Osteocyte (in vitro differentiated cells): ENCODE results near the gene DIAPH3. TPM values are rescaled to one million over a fixed set of nuclear protein-coding genes. Genes with fewer than 3 reads are reported as not detected.

ENCODE experiments used
- DNase-seq: peaks from one replicate; pipeline ENCODE4 v3.0.0; 2021; ENCODE audit warnings: mixed read lengths; ENCODE audit not compliant: unreplicated experiment; ENCODE audit errors: extremely low spot score
- H3K27ac Mint-ChIP-seq: one replicate; pipeline ENCODE4 v1.8.0; 2021; ENCODE audit warnings: mild to moderate bottlenecking, mixed read lengths; ENCODE audit not compliant: unreplicated experiment
- H3K27me3 Mint-ChIP-seq: one replicate; pipeline ENCODE4 v1.8.0; 2021; ENCODE audit warnings: mixed read lengths; ENCODE audit not compliant: unreplicated experiment
- H3K36me3 Mint-ChIP-seq: one replicate; pipeline ENCODE4 v1.8.0; 2021; ENCODE audit warnings: mixed read lengths; ENCODE audit not compliant: unreplicated experiment
- H3K4me1 Mint-ChIP-seq: one replicate; pipeline ENCODE4 v1.8.0; 2021; ENCODE audit warnings: mixed read lengths; ENCODE audit not compliant: unreplicated experiment
- H3K4me3 Mint-ChIP-seq: one replicate; pipeline ENCODE4 v1.8.0; 2021; ENCODE audit warnings: mild to moderate bottlenecking, moderate library complexity, mixed read lengths; ENCODE audit not compliant: unreplicated experiment
- H3K9me3 Mint-ChIP-seq: one replicate; pipeline ENCODE4 v1.8.0; 2021; ENCODE audit warnings: mixed read lengths; ENCODE audit not compliant: unreplicated experiment
- long read RNA-seq: library from polyadenylated mRNA; unstranded; transcript quantifications from one replicate; pipeline ENCODE4 v2.0.0, GENCODE V29; 2021
- total RNA-seq: library from RNA; stranded (reverse); gene quantifications from 2 replicates; pipeline ENCODE4 v1.2.1, GENCODE V29; 2021
- TF ChIP-seq, protein P1 (sequence below): fragments of 200-600 bp; sonication (generic); IDR thresholded peaks from 2 replicates; pipeline ENCODE4 v1.5.0; 2021; ENCODE audit warnings: antibody characterized with exemption, mild to moderate bottlenecking, moderate library complexity

The DIAPH3 gene, protein sequence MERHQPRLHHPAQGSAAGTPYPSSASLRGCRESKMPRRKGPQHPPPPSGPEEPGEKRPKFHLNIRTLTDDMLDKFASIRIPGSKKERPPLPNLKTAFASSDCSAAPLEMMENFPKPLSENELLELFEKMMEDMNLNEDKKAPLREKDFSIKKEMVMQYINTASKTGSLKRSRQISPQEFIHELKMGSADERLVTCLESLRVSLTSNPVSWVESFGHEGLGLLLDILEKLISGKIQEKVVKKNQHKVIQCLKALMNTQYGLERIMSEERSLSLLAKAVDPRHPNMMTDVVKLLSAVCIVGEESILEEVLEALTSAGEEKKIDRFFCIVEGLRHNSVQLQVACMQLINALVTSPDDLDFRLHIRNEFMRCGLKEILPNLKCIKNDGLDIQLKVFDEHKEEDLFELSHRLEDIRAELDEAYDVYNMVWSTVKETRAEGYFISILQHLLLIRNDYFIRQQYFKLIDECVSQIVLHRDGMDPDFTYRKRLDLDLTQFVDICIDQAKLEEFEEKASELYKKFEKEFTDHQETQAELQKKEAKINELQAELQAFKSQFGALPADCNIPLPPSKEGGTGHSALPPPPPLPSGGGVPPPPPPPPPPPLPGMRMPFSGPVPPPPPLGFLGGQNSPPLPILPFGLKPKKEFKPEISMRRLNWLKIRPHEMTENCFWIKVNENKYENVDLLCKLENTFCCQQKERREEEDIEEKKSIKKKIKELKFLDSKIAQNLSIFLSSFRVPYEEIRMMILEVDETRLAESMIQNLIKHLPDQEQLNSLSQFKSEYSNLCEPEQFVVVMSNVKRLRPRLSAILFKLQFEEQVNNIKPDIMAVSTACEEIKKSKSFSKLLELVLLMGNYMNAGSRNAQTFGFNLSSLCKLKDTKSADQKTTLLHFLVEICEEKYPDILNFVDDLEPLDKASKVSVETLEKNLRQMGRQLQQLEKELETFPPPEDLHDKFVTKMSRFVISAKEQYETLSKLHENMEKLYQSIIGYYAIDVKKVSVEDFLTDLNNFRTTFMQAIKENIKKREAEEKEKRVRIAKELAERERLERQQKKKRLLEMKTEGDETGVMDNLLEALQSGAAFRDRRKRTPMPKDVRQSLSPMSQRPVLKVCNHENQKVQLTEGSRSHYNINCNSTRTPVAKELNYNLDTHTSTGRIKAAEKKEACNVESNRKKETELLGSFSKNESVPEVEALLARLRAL
- total RNA-seq = 9.2 and 12.2 TPM in 2 replicates
- long read RNA-seq, full-length matches to known transcripts = 2 of 98 reads
- long read RNA-seq, partial matches to known transcripts = 86 of 98 reads
- long read RNA-seq, other reads (novel, unspliced or antisense) = 10 of 98 reads

DNA sequence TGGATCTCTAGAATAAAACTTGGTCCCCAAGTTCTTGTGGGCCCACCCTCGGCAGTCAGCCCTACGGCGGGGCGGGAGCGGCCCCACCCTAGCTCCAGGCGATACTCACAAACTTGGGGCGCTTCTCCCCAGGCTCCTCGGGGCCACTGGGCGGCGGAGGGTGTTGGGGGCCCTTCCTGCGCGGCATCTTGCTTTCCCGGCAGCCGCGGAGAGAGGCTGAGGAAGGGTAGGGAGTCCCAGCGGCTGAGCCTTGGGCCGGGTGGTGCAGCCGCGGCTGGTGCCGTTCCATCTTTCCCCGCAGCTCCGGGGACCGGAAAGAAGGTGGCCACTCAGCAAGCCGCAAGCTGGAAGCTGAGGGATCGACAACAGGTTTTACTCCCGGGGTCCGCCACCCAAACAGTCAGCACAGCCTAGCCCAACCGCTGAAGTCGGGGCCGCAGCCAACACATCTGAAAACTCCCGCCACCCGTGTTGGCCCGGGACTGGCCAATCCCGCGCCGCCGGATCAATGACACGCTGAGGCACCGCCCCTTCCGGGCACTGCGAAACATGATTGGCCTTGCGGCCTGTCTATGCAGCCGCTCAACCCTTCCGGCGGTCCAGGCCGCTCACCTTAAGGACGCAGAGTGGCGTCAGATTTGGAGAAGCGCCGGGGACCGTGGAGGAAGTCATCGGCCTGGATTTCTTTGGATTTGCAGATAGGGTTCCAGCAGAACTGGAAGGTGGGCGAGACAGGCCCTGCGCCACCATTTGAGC is at the start of gene DIAPH3:
TSS of gene DIAPH3 (minus strand) at position 451 of the 756 bp plus-strand sequence. CDS start at position 289, 162 bp downstream.
- H3K9me3 Mint-ChIP-seq = peaks cover 8% of the 10 kb centered on the region
- H3K4me1 Mint-ChIP-seq = peaks cover 27% of the 10 kb centered on the region
- no peaks in the 10 kb centered on the region for H3K27me3 Mint-ChIP-seq

DNA sequence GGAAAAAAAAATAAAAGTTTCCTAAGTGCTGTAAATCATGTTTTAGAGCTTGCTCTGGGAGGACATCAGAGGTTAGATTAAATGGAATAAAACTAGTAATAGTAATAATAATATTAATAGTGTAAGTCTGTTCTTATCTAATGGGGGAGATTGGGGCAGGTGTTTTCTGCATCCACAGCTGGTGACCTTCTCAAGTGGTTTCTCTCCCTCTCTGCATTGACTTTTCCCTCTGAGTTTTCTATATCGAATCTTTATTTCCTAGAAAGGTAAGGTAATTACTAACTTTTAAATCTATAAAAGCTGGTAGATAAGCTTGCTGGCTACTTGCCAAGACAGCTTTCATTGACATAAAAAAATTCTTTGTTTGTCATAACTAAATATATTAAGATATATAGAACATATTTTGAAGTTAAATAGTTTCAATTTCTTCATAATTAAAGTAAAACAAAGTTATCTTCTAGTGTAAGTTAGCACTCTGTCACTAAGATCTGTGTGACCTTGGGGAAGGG is 49.6 kb upstream of the DIAPH3 start:
- H3K27me3 Mint-ChIP-seq = peaks cover 65% of the 10 kb centered on the region
- no peaks in the 10 kb centered on the region for H3K9me3 Mint-ChIP-seq
- DNase-seq = no peak

More for the DNA sequence above, at the start of gene DIAPH3:
- Mint-ChIP-seq H3K4me3 (peak within 1 kb of the TSS; percentile 91), H3K36me3 (peaks cover 7% of the 10 kb centered on the region), H3K27ac (peak within 1 kb of the TSS; percentile 97)
- TF ChIP-seq, protein P1, sequence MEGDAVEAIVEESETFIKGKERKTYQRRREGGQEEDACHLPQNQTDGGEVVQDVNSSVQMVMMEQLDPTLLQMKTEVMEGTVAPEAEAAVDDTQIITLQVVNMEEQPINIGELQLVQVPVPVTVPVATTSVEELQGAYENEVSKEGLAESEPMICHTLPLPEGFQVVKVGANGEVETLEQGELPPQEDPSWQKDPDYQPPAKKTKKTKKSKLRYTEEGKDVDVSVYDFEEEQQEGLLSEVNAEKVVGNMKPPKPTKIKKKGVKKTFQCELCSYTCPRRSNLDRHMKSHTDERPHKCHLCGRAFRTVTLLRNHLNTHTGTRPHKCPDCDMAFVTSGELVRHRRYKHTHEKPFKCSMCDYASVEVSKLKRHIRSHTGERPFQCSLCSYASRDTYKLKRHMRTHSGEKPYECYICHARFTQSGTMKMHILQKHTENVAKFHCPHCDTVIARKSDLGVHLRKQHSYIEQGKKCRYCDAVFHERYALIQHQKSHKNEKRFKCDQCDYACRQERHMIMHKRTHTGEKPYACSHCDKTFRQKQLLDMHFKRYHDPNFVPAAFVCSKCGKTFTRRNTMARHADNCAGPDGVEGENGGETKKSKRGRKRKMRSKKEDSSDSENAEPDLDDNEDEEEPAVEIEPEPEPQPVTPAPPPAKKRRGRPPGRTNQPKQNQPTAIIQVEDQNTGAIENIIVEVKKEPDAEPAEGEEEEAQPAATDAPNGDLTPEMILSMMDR = peak; percentile 11
- peak; percentile 98 for DNase-seq

DNA sequence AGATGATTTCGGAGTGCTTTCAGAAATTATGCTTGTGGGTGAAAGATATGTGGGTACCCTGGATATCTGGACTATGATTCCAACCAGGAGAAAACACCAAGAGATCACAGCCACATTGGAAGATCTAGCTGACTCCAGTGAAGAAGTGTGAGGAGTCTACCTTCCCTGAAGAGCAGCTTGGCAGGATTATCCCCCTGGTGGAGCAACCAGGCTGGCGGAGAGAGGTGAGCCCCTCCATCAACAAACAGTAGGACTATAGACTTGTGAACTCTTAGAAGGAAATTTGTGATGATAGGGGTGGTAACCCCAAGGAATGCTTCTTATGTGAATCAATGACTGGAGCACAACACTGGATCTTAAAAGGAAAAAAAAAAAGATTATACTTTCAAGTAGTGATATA is 47.8 kb upstream of the DIAPH3 start:
- no peaks in the 10 kb centered on the region for H3K36me3 Mint-ChIP-seq
- H3K9me3 Mint-ChIP-seq = no peaks in the 10 kb centered on the region
- H3K4me3 Mint-ChIP-seq = no peak overlapping the region

More for the DNA sequence above, 49.6 kb upstream of the DIAPH3 start:
- TF ChIP-seq, protein P1 = no peak
- no peak overlapping the region for H3K4me3 Mint-ChIP-seq
- no peak overlapping the region for H3K27ac Mint-ChIP-seq
- H3K4me1 Mint-ChIP-seq = no peaks in the 10 kb centered on the region
- no peaks in the 10 kb centered on the region for H3K36me3 Mint-ChIP-seq

More for the DNA sequence above, 47.8 kb upstream of the DIAPH3 start:
- no peak for DNase-seq
- H3K4me1 Mint-ChIP-seq = no peaks in the 10 kb centered on the region
- no peak overlapping the region for H3K27ac Mint-ChIP-seq
- H3K27me3 Mint-ChIP-seq = peaks cover 64% of the 10 kb centered on the region
- TF ChIP-seq, protein P1 = no peak
